ENCODE results near the gene ADNP2.

DNA sequence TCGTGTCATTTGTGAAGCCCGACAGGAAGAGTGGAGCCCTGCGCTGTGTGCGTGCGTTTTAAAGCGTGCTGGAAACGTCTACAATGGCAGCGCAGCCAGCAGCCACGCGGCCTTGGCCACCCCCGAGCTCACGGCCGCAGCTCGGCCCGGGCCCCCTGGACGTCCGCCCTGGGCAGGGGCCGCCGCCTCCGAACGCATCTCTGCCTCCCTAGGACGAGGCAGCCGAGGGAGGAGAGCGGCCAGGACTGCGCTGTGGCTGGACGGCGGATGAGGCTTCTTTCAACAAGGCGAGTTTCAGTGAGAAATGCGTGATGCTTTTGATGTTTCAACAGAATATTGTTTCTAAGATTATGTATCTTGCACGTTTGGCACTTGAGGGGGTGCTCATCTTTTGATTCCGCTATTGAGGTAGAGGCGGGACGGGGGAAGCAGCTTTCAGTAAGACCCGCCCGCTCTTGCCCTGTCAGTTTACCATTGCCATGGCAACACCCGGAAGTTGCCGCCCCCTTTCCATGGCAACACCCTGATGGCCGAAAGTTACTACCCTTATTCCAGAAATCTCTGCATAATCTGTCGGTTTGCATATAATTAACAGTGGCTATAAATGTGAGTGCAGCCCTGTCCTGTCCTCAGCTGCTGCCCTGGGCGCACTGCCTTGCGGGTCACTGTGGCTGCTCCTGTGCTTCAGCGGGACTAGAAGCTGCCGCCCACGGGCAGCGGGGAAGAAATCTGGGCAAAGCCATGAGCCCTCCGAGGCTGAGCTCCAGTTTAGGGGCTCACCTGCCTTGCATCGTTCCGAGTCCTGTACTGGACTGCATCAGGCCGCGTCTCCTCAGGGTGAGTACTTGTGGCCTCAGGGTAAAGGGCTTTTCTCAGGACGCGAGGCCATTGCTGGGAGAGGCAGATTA is 38.6 kb downstream of the ADNP2 start:
- TF ChIP-seq, protein P1, sequence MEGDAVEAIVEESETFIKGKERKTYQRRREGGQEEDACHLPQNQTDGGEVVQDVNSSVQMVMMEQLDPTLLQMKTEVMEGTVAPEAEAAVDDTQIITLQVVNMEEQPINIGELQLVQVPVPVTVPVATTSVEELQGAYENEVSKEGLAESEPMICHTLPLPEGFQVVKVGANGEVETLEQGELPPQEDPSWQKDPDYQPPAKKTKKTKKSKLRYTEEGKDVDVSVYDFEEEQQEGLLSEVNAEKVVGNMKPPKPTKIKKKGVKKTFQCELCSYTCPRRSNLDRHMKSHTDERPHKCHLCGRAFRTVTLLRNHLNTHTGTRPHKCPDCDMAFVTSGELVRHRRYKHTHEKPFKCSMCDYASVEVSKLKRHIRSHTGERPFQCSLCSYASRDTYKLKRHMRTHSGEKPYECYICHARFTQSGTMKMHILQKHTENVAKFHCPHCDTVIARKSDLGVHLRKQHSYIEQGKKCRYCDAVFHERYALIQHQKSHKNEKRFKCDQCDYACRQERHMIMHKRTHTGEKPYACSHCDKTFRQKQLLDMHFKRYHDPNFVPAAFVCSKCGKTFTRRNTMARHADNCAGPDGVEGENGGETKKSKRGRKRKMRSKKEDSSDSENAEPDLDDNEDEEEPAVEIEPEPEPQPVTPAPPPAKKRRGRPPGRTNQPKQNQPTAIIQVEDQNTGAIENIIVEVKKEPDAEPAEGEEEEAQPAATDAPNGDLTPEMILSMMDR (IDR thresholded peaks at IDR 0.05): no peak
- TF ChIP-seq POLR2AphosphoS5 (IDR thresholded peaks at IDR 0.05) (peak; percentile 14 to 33), POLR2A (IDR thresholded peaks at IDR 0.05; ENCODE audit: low read depth) (no peak), EP300 (IDR thresholded peaks at IDR 0.05) (no peak)

All from esophagus muscularis mucosa (tissue), 4 donors.